RPMI8226 (cell line): ENCODE measurements around the gene MED27.
"Not testable (repeated sequence)": the region's sequence is repeated elsewhere in the genome, so short reads cannot be mapped to it uniquely, and the experiment has no call there.

Source experiments
- DNase-seq: peaks from one replicate; pipeline ENCODE4 v3.0.0-alpha.2; 2015

Gene MED27

DNA sequence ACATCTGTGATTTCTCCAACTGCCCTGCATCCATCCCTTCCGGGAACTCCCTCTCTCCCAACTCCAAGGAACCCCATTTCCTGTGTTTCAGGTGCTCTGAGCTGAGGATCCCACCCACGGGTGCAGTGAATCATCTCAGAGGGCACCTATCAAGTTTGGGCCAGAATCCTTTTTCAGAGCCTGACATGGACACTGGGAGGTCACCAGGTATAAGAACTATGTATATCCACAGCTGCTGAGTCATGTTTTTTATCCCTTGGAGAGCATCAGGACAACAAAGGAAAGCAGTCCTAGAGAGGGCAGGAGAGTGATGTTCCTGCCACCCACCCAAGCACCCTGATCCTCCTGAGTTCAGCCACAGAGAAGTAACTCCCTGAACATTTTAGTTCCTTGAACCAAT, 3.8 kb downstream of the MED27 start:
- no peak for DNase-seq

DNA sequence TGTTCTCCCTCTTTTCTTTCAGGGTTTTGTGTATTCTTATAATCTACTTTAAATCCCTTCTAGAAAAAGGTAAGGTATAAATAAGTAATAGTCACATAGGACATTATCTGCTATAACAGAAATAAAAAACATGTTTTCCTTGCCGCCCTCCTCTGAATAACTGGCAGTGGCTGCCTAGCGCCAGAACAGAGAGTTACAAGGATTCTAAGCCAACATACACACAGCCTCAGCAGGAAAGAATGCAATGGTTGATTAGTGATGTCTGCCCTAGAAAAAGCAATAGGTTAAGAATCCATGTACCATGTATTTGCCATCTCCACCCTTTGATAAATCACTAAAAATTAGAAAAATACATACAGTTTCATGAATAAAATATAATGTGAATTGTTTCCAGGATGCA, 4.9 kb downstream of the MED27 start:
- no peak for DNase-seq

GRCh38 chr9:132071847-132072507, 7.7 kb downstream of the MED27 start:
- DNase-seq = no peak

GRCh38 chr9:132069046-132069898, 10.4 kb downstream of the MED27 start:
- no peak for DNase-seq

DNA sequence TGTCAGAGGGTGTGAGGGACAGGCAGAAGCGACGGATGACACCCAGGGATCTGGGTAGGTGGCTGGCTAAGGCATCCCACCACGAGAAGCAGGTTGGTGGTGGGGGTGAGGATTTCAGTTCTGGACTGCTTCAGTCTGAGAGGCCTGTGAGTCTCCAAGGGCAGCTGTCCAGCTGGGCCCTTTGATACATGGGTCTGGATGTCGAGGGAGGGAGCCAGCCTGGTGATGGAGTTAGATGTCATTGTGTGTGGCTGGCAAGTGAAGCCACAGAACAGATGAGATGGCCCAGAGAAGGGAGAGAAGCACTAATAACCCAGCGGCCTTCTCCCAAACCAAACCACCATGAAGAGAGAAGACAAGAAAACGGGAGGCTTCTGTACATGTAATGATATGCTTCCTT, 11.1 kb downstream of the MED27 start:
- no peak for DNase-seq

GRCh38 chr9:132066511-132066910, 13.2 kb downstream of the MED27 start:
- no peak for DNase-seq

- no peak for DNase-seq
Observed at GRCh38 chr9:132066057-132066456, 13.6 kb downstream of the MED27 start.

DNA sequence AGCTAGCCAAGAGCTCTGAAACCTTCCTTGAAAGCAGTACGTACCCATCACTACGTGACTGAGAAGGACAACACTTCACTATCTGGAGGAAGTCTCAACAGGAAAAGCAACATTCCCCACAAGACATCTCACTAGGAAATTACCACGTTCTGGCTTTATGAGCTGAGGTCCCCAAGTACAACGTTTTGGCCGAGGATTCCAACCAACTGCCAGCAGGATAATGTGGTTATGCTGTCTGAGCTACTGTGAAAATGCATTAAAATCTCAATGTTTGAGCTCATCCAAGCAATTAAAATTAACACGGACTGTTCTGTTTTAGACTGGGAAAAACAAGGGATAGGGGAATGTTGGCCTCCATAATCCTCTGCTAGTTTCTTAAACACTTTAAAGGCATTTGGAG, 16.4 kb downstream of the MED27 start:
- DNase-seq = no peak

GRCh38 chr9:132062806-132063205, 16.9 kb downstream of the MED27 start:
- DNase-seq = no peak

- no peak for DNase-seq
Observed at GRCh38 chr9:132061526-132061925, 18.1 kb downstream of the MED27 start.

GRCh38 chr9:132059361-132059760, 20.3 kb downstream of the MED27 start:
- DNase-seq = no peak

GRCh38 chr9:132058226-132058625, 21.4 kb downstream of the MED27 start:
- not testable (repeated sequence) for DNase-seq

DNA sequence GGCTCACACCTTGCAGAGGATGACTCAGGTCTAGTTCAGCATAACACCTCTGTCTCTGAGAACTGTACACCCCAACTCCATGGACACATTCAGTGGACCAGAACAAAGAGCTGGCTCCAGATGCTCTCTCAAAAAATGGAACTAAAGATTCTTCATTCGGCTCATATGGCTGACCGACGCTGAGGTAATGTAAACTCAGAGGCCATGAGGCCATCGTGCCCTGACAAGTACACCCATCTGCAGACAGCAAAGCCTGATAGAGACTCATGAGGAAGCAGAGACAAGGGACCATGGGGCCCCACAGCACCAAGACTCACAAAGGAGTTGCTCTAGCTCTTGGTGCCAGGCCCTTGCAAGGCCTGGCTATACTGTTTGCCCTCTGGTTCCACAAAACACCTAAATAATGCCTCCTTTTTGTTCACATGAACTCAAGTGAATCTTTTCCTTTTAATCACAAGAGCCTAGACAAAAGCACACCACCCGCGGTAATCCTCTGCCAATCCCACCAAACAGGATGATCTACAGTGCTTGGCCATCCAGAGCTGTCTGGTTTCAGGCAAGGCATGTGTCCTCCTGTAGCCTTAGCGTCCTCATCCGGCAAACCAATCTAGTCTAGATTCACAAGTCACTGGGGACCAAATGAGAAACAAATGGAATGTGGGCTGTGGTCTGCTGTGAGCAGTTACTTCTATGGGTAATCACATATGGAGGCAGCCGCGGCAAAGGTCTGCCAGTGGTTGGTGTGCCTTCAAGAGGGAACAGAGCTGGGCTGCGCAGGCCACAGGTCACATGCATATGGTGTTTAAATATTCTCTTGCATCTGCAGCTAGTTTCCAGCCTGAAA, 22.7 kb downstream of the MED27 start:
- no peak for DNase-seq

- DNase-seq = no peak
Observed at GRCh38 chr9:132055756-132056155, 23.9 kb downstream of the MED27 start.

- no peak for DNase-seq
Observed at GRCh38 chr9:132054024-132054423, 25.6 kb downstream of the MED27 start.

GRCh38 chr9:132049900-132050299, 29.8 kb downstream of the MED27 start:
- no peak for DNase-seq

DNA sequence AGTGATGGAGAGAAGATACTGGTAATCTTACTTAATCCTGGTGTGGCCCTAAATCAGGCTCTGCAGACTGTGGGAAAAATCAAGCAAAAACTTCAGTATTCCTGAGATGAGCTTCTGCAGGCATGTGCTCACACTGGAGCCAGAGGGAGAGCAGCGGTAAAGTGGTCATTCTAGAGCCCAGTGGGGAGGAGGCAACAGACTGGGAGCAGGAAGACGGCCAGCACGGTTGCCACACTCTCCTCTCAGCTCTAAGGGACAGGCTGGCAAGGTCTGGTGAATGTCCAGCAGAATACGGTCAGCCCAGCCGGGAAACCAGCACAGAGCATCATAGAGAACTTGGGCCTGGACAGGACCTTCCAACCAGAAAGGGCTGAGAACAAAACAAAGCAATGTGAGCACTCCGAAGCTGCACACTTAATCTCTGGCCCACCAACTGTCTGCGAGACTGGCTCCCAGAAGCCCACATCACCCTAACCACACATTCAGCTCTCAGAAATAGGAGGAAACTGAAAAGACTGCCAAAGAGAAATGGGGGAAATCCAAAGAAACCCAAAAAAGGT, 30.3 kb downstream of the MED27 start:
- no peak for DNase-seq

- DNase-seq = no peak
Observed at GRCh38 chr9:132048201-132048600, 31.5 kb downstream of the MED27 start.

DNA sequence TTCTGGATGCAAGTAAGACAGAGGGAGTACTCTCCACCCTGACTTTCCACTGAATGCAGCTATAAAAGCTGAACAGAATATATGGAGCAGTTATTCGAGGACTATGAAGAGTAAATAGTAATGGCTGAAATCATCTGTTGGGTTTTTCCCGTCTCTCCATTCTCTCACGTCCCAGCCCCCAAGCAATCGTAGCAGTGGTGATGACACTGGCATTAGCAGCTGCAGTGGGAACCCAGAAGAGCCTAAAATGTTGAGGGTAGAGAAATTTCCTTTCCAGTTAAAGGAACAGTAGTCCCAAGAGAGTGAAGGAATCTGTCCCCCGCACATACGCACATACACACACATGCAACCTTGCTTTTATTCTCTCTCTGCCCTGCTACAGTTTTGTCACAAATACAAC, 33.2 kb downstream of the MED27 start:
- no peak for DNase-seq

GRCh38 chr9:132044176-132044875, 35.3 kb downstream of the MED27 start:
- no peak for DNase-seq

DNA sequence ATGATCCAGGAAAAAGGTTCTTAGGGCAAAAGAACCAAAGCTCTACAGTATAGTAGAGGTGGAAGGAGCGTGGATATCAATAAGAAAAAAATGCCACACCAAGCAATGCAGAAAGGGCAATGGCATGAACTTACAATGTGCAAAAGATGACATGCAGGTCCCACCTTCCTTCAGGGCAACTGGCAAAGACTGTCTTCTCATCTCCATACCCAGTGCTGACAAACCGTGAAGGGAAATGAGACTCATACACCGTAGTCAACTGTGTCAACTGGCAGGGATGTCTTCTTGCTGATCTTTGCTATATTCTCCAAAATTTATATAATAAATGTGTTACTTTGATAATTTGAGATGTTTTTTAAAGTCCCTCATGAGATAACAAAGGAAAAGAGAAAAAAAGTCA, 36.0 kb downstream of the MED27 start:
- no peak for DNase-seq

- no peak for DNase-seq
Observed at GRCh38 chr9:132042324-132042723, 37.3 kb downstream of the MED27 start.

- no peak for DNase-seq
Observed at GRCh38 chr9:132041798-132042197, 37.9 kb downstream of the MED27 start.
